Neural cell (in vitro differentiated cells): ENCODE data around the gene DHRS1. TPM values are rescaled to one million over a fixed set of nuclear protein-coding genes. Genes with fewer than 3 reads are reported as not detected.
A peak's percentile ranks its signal among the peaks of the same experiment; 100 is the strongest.

Experiments used
- H2AFZ ChIP-seq: fragments of 200-600, 300-800 bp; sonication (generic), shearing (Covaris generic); 2 replicates; pipeline ENCODE4 v1.6.0; 2014; ENCODE audit warnings: low read depth, mild to moderate bottlenecking, antibody characterized with exemption, low read length, moderate library complexity
- H3F3A ChIP-seq: fragments of 200-600 bp; shearing (Covaris generic); 2 replicates; pipeline ENCODE4 v1.6.1; 2016; ENCODE audit warnings: mild to moderate bottlenecking, moderate library complexity, mixed read lengths, antibody characterized with exemption, low read length; ENCODE audit not compliant: insufficient read depth, poor library complexity, severe bottlenecking
- H3K27ac ChIP-seq: fragments of 200-600, 300-800 bp; sonication (generic), shearing (Covaris generic); 2 replicates; pipeline ENCODE4 v1.5.1; 2014; ENCODE audit warnings: mild to moderate bottlenecking, low read length, moderate library complexity
- H3K27me3 ChIP-seq: fragments of 300-800, 200-600 bp; sonication (generic), shearing (Covaris generic); 2 replicates; pipeline ENCODE4 v1.6.0; 2014; ENCODE audit warnings: mild to moderate bottlenecking, low read depth, low read length, moderate library complexity; ENCODE audit not compliant: insufficient read depth
- H3K36me3 ChIP-seq: fragments of 300-800, 200-600 bp; sonication (generic), shearing (Covaris generic); 2 replicates; pipeline ENCODE4 v1.5.1; 2014; ENCODE audit warnings: mild to moderate bottlenecking, antibody characterized with exemption, low read length, moderate library complexity; ENCODE audit not compliant: insufficient read depth
- H3K4me2 ChIP-seq: fragments of 300-800, 200-600 bp; sonication (generic), shearing (Covaris generic); 2 replicates; pipeline ENCODE4 v1.6.0; 2014; ENCODE audit warnings: mild to moderate bottlenecking, low read length
- H3K4me3 ChIP-seq: fragments of 300-800, 200-600 bp; sonication (generic), shearing (Covaris generic); 2 replicates; pipeline ENCODE4 v1.5.1; 2014; ENCODE audit warnings: mild to moderate bottlenecking, low read length, moderate library complexity
- H3K79me2 ChIP-seq: fragments of 200-600 bp; shearing (Covaris generic); replicated peaks from 2 replicates; pipeline ENCODE4 v1.6.0; 2014; ENCODE audit warnings: mild to moderate bottlenecking, low read length, moderate library complexity; ENCODE audit not compliant: insufficient read depth
- H3K9ac ChIP-seq: fragments of 300-800, 200-600 bp; sonication (generic), shearing (Covaris generic); 2 replicates; pipeline ENCODE4 v1.6.1; 2016; ENCODE audit warnings: mild to moderate bottlenecking, low read length, mixed read lengths
- H3K9me2 ChIP-seq: fragments of 200-600 bp; shearing (Covaris generic); 2 replicates; pipeline ENCODE4 v1.6.1; 2016; ENCODE audit warnings: mild to moderate bottlenecking, low read length, mixed read lengths; ENCODE audit not compliant: insufficient read depth
- H3K9me3 ChIP-seq: fragments of 200-600, 300-800 bp; sonication (generic), shearing (Covaris generic); 2 replicates; pipeline ENCODE4 v1.6.1; 2016; ENCODE audit warnings: mild to moderate bottlenecking, mixed run types, low read length, moderate library complexity, mixed read lengths
- H4K20me1 ChIP-seq: fragments of 200-600 bp; shearing (Covaris generic); 2 replicates; pipeline ENCODE4 v1.6.1; 2016; ENCODE audit warnings: mild to moderate bottlenecking, mixed run types; ENCODE audit not compliant: insufficient read depth
- CTCF ChIP-seq: fragments of 450-650 bp; IDR thresholded peaks from 2 replicates; pipeline ENCODE4 v1.5.1; 2014; ENCODE audit warnings: antibody characterized with exemption, mild to moderate bottlenecking, moderate library complexity; ENCODE audit not compliant: poor library complexity, severe bottlenecking
- EP300 ChIP-seq: fragments of 450-650 bp; conservative IDR thresholded peaks from 2 replicates; pipeline ENCODE4 v1.6.1; 2014; ENCODE audit warnings: antibody characterized with exemption, mild to moderate bottlenecking, moderate library complexity; ENCODE audit not compliant: poor library complexity, severe bottlenecking
- EZH2 ChIP-seq: fragments of 200-600, 300-800 bp; shearing (Covaris generic), sonication (generic); IDR thresholded peaks from 2 replicates; pipeline ENCODE4 v1.6.1; 2014; ENCODE audit warnings: antibody characterized with exemption, low read length, borderline replicate concordance, mild to moderate bottlenecking; ENCODE audit not compliant: insufficient read depth, poor library complexity, severe bottlenecking
- MXI1 ChIP-seq: fragments of 450-650 bp; conservative IDR thresholded peaks from 2 replicates; pipeline ENCODE4 v1.6.1; 2014; ENCODE audit warnings: antibody characterized with exemption, mild to moderate bottlenecking; ENCODE audit not compliant: poor library complexity, severe bottlenecking
- POLR2AphosphoS5 ChIP-seq: IDR thresholded peaks from 2 replicates; pipeline ENCODE4 v1.6.1; 2012
- RAD21 ChIP-seq: fragments of 450-650 bp; conservative IDR thresholded peaks from 2 replicates; pipeline ENCODE4 v1.6.1; 2014; ENCODE audit warnings: antibody characterized with exemption, mild to moderate bottlenecking, moderate library complexity
- REST ChIP-seq: IDR thresholded peaks from 2 replicates; pipeline ENCODE4 v1.6.1; 2012; ENCODE audit warnings: borderline replicate concordance
- SMC3 ChIP-seq: fragments of 450-650 bp; conservative IDR thresholded peaks from 2 replicates; pipeline ENCODE4 v1.6.1; 2014; ENCODE audit warnings: antibody characterized with exemption, mild to moderate bottlenecking, moderate library complexity; ENCODE audit not compliant: poor library complexity
- TAF1 ChIP-seq: IDR thresholded peaks from 2 replicates; pipeline ENCODE4 v1.6.1; 2012; ENCODE audit warnings: low read depth
- polyA plus RNA-seq: library from polyadenylated mRNA; depleted of rRNA; stranded (reverse); fragments of >200 nt; gene quantifications from 2 replicates; pipeline ENCODE4 v1.2.3, GENCODE V29; 2014

The DHRS1 gene
- polyA plus RNA-seq, 1 donor from 2014 or later = 6.9 TPM

DNA sequence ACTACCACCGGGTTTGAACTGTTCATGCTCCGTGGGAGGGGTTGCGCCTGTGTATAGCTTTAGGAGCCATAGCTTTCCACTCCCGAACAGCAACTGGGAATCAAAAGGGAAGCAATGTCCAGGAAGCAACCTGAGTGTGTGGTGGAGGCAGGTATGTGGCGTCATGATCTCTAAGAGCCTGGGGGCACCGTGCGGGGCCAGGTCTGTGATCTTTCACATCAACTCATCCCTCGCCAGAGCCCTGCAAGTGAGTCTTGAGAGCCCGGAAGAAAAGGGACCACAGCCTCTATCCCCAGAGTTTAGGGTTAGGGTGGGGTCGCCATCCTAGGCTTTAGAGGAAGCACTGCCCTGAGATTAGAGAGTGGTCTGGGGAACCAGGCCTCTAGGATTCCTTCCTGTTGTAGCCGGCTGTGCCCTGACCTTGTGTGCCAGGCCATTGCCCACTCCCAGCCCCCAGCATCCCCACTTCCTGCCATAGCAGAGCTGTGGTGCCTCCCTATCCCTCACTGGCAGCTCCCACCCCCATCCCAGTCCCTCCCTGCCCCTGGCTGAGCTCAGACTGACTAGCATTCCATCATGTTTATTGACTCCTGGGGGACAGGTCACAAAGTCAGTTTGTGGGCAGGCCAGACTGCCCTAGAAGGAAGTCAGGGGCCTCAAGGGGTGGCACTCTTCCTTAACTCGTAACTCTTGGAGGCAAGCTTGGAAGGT lies 36.0 kb upstream of the DHRS1 start (continued):
- no peak for TF ChIP-seq RAD21

- TF ChIP-seq EZH2 (peak; percentile 57), REST (no peak)
- no peaks in the 10 kb centered on the region for H4K20me1 ChIP-seq
- no peaks in the 10 kb centered on the region for H3K9me3 ChIP-seq
- no peak within 1 kb of the TSS for H3K4me2 ChIP-seq
- H3F3A ChIP-seq = no peaks in the 10 kb centered on the region
- H3K27me3 ChIP-seq = peaks cover 93% of the 10 kb centered on the region
- no peaks in the 10 kb centered on the region for H3K9me2 ChIP-seq
- H3K79me2 ChIP-seq = no peaks in the 10 kb centered on the region
- no peaks in the 10 kb centered on the region for H3K36me3 ChIP-seq
- H2AFZ ChIP-seq = no peak within 1 kb of the TSS
- H3K4me3 ChIP-seq = peak within 1 kb of the TSS; percentile 56
- no peak within 1 kb of the TSS for H3K27ac ChIP-seq
- H3K9ac ChIP-seq = no peak within 1 kb of the TSS
Measured at GRCh38 chr14:24334431-24335291, 35.1 kb upstream of the DHRS1 start, which contains the start of gene ADCY4. Gene ADCY4, minus strand, starts transcription at chr14:24335071. Its CDS starts 419 bp downstream, at chr14:24334652.

GRCh38 chr14:24332268-24332993 lies 32.9 kb upstream of the DHRS1 start:
- Histone ChIP-seq H3K4me2 (no peak overlapping the region), H4K20me1 (no peaks in the 10 kb centered on the region), H3K4me3 (peak overlapping the region; percentile 54), H3F3A (no peaks in the 10 kb centered on the region), H3K27me3 (peaks cover 71% of the 10 kb centered on the region), H3K9ac (no peak overlapping the region), H3K79me2 (no peaks in the 10 kb centered on the region), H3K36me3 (no peaks in the 10 kb centered on the region), H3K9me3 (no peaks in the 10 kb centered on the region), H3K27ac (no peak overlapping the region), H3K9me2 (no peaks in the 10 kb centered on the region), H2AFZ (no peak overlapping the region)
- TF ChIP-seq POLR2AphosphoS5 = no peak
- TF ChIP-seq MXI1 = no peak
- TF ChIP-seq REST = no peak
- no peak for TF ChIP-seq EP300
- TF ChIP-seq TAF1 = no peak
- TF ChIP-seq EZH2 = no peak
- peak; percentile 70 for TF ChIP-seq CTCF
- TF ChIP-seq SMC3 = peak; percentile 56
- peak; percentile 44 for TF ChIP-seq RAD21
